GM21526 (cell line): ENCODE data around the gene ICE1.
"Not testable (repeated sequence)": the region's sequence is repeated elsewhere in the genome, so short reads cannot be mapped to it uniquely, and the experiment has no call there.

Experiments used
- ATAC-seq: cut with Tn5 transposase; IDR thresholded peaks from one replicate; pipeline ENCODE4 v1.9.1; 2021; ENCODE audit warnings: moderate library complexity; ENCODE audit not compliant: unreplicated experiment, low FRiP score

Gene ICE1

GRCh38 chr5:5401095-5401494, 21.4 kb upstream of the ICE1 start:
- no peak for ATAC-seq

GRCh38 chr5:5403741-5404140, 18.7 kb upstream of the ICE1 start:
- ATAC-seq = no peak

DNA sequence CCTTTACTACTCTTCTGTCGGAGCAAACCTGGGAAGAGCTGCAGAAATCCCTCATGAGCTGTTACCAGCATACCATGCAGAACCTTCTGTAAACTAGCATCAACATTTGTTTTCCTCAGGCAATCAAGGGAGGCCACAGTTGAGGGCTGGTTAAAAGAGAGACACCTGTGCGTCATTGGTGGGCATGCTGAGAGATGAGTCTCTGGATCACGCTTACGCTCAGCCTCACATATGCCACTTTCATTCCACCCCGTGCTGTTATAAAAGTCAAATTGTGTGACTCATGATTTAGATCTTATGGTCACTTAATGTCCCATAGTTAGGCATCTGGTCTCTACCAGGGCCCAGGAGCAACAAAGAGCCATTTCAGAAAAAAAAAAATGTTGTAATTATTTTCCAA, 18.1 kb upstream of the ICE1 start:
- ATAC-seq = no peak

- ATAC-seq = no peak
Measured at GRCh38 chr5:5405441-5405840, 17.0 kb upstream of the ICE1 start.

- ATAC-seq = no peak
Measured at GRCh38 chr5:5407924-5408323, 14.6 kb upstream of the ICE1 start.

GRCh38 chr5:5409151-5409810, 13.2 kb upstream of the ICE1 start:
- no peak for ATAC-seq

DNA sequence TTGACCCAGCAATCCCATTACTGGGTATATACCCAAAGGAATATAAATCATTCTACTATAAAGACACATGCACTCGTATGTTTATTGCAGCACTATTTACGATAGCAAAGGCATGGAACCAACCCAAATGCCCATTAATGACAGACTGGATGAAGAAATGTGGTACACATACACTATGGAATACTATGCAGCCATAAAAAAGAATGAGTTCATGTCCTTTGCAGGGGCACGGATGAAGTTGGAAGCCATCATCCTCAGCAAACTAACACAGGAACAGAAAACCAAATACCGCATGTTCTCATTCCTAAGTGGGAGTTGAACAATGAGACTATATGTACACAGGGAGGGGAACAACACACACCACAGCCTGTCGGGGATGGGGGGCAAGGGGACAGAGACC, 8.6 kb upstream of the ICE1 start:
- not testable (repeated sequence) for ATAC-seq

DNA sequence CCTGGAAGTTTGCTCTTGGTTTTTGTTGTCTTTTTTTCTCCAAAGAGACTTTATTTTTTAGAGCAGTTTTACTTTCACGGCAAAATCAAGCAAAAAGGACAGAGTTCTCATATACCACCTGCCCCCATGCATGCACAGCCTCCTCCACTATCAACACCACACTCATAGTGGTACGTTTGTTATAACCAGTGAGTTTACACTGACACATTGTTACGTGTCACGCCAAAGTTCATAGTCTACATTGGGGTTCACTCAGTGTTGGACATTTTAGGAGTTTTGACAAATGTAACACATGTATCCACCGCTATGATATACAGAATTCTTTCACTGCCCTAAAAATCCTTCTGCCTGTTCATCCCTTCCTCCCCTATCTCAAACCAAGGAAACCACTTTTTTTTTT, 7.5 kb upstream of the ICE1 start:
- no peak for ATAC-seq

- ATAC-seq = no peak
Measured at GRCh38 chr5:5416733-5417132, 5.7 kb upstream of the ICE1 start.

DNA sequence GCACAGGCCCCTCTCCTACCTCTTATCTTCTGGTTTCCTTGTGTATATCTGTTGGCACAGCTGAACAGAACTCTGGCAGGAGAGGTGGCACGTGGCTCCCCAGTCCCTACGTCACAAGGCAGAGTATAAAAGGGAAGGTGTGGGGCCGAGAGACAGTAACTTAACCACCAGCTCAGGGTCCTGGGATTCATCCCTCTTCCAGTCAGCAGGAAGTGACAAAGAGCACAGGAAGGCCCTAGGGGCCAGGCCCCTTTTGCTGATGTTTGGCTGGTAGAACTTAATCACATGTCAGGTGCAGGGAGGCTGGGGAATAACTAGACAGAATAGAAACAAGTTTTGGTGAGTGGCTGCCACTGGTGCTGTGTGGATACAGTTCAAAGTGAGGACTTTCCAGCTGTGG, 4.5 kb upstream of the ICE1 start:
- ATAC-seq = no peak

GRCh38 chr5:5418764-5419163, 3.7 kb upstream of the ICE1 start:
- ATAC-seq = no peak

DNA sequence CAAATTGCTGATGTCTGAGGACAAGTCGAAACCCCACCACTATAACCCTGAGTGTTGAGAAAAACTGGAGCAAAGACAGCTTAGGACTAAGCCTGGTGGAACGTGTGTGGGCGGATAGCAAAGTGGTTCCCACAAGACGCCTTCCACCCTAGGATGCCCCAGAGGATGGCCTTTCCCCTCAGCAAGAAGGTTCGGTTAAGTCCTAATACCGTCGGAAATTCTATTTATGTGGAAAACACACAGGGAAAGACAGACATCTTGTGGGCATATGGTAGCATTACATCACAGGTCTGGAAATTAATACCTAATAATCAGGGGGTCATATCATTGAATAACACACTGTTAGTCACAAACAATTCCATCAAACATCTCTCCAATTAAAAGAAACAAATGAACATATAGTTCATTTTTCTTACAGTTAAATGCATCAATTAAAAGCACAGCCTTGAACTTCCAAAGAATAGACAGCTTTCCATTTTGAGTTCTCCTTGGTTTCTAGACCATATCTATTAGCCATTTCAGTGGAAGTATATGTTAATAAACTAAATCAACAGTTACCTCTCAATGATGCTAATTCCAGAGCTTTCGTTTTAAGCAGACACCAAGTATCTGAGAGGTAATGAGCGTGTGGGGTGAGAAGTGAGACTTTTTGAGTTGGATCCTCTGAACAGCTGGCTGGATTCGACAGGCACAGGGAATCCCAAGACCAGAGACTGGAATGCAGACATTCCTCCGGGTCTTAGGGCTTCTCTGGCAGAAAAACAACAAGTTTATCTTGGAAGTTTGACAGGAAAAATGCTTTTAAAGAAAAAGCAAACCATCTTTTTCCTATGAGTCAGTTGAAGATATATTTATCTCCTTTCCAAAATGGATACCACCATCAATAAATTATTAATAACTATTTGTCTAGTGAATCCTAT, 2.9 kb upstream of the ICE1 start:
- no peak for ATAC-seq

DNA sequence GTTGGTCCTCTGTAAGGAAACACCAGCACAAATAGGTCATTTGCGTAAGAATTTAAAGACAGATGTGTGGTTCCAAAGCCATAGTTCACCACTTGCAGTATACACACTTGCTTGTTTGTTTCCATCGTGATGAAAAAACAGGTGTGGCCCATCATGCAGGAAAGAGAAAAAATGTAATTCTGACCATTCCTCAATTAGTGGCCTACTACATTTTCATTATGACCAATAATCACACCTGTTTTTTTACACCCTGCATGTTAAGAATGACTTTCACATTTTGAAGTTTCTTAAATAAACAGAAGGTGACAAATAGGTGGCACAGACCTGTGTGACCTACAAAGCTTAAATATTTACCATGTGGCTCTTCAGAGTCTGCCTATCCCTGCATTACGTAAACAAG, 2.2 kb upstream of the ICE1 start:
- no peak for ATAC-seq

- ATAC-seq = no peak
Measured at GRCh38 chr5:5421149-5421960, 1.1 kb upstream of the ICE1 start.

DNA sequence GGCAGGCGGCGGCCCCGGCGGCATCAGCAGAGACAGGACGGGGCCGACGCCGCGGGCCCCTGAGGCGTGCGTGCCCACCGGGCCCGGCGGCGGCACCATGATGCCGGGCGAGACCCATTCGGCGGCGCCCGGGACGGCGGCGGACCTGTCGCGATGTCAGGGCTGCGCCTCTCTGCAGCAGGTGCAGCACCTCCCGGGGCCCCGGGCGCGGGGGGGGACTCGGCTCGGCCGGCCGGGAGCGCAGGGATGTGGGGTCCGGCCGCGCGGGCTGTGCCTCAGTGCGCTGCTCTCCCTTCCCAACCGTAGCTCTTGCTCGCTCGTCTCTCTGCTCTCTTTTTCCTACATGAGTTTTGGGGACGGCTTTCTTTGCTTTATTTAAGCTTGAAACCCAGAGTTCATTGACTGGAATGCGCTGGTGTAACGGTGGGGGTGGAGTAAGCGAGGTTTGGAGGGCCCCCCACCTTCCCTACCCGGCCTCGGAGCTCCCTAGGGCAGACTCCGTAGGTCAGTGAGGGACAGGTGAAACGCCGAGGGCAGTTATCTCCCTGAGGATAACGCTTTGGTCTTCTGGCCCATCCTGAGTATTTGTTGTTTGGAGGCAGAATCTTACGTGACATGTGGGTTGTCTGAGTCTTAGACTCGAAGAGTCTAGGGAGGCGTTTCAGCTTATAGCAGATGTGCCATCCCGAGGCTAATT, 490 bp downstream of the ICE1 start:
- peak; percentile 11 for ATAC-seq

DNA sequence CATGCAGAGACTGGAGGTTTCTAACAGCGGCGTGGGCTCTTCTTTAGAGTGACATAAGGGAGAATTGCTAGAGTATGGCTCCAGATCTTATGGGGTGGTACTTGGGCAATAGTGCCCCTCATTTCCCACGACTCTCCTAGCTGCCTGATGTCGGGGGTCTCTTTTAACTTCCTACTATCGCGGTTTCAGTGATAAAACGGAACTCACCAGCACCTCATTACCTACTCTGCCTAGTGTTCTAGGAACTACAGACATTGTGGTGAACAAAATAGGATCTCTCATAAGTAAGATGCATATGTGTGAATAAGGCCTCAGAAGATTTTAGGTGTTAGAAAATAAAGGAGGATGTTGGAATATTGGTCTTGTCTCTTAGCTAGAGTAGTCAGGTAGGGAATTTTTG, 1.1 kb downstream of the ICE1 start:
- no peak for ATAC-seq

- ATAC-seq = no peak
Measured at GRCh38 chr5:5424736-5425135, 2.3 kb downstream of the ICE1 start.

DNA sequence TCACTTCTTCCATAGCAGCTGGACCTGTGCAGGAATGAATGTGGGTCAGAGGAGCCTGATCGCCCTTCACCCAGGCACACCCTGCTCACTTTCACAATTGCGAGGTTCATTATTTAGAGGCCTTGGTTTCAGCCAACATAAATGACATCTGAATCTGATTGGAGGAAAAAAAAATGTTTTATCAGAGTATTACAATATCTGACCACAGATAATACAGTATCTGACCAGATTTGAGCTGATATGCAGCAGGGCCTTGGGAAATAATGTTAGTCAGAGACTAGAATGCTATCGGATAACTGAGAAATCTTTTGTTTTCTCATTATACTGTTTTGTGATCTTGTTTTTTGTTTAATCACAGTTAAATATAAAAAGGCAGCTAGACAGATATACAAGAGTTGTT, 7.7 kb downstream of the ICE1 start:
- ATAC-seq = no peak

- ATAC-seq = no peak
Measured at GRCh38 chr5:5432020-5432707, 9.7 kb downstream of the ICE1 start.

GRCh38 chr5:5436203-5436760, 13.8 kb downstream of the ICE1 start:
- no peak for ATAC-seq
